Stimulated activated CD8-positive, alpha-beta memory T cell treated with anti-CD3 and anti-CD28 coated beads, Interleukin-7, amount 100 ng/mL, for 24 hours (primary cell): ENCODE measurements around the gene KCNQ1OT1.
"Not testable (repeated sequence)": the region's sequence is repeated elsewhere in the genome, so short reads cannot be mapped to it uniquely, and the experiment has no call there.

Experiments
- DNase-seq: peaks from one replicate; pipeline ENCODE4 v3.0.0-alpha.2; 2020; ENCODE audit warnings: low read depth

The KCNQ1OT1 gene

GRCh38 chr11:2652333-2653197 lies 47.2 kb downstream of the KCNQ1OT1 start:
- no peak for DNase-seq

- DNase-seq: no peak
Measured at GRCh38 chr11:2651826-2652271, 47.9 kb downstream of the KCNQ1OT1 start.

GRCh38 chr11:2651054-2651617 lies 48.7 kb downstream of the KCNQ1OT1 start:
- no peak for DNase-seq

GRCh38 chr11:2650343-2650867 lies 49.4 kb downstream of the KCNQ1OT1 start:
- DNase-seq: no peak

- DNase-seq: no peak
Measured at GRCh38 chr11:2649848-2650247, 49.9 kb downstream of the KCNQ1OT1 start.

GRCh38 chr11:2649400-2649799 lies 50.4 kb downstream of the KCNQ1OT1 start:
- no peak for DNase-seq

- DNase-seq: no peak
Measured at GRCh38 chr11:2647953-2648352, 51.8 kb downstream of the KCNQ1OT1 start.

- no peak for DNase-seq
Measured at GRCh38 chr11:2647167-2647566, 52.6 kb downstream of the KCNQ1OT1 start.

- no peak for DNase-seq
Measured at GRCh38 chr11:2645779-2646118, 54.0 kb downstream of the KCNQ1OT1 start.

GRCh38 chr11:2644844-2645778 lies 54.7 kb downstream of the KCNQ1OT1 start:
- DNase-seq: no peak

GRCh38 chr11:2643746-2644145 lies 56.0 kb downstream of the KCNQ1OT1 start:
- DNase-seq: no peak

GRCh38 chr11:2641623-2642022 lies 58.2 kb downstream of the KCNQ1OT1 start:
- DNase-seq: no peak

- not testable (repeated sequence) for DNase-seq
Measured at GRCh38 chr11:2639763-2640162, 60.0 kb downstream of the KCNQ1OT1 start.

- DNase-seq: no peak
Measured at GRCh38 chr11:2631161-2631560, 68.6 kb downstream of the KCNQ1OT1 start.

- DNase-seq: no peak
Measured at GRCh38 chr11:2630679-2631078, 69.1 kb downstream of the KCNQ1OT1 start.

- DNase-seq: no peak
Measured at GRCh38 chr11:2625183-2625582, 74.6 kb downstream of the KCNQ1OT1 start.

- no peak for DNase-seq
Measured at GRCh38 chr11:2621894-2622293, 77.9 kb downstream of the KCNQ1OT1 start.

GRCh38 chr11:2612884-2613571 lies 86.8 kb downstream of the KCNQ1OT1 start:
- DNase-seq: no peak

GRCh38 chr11:2609345-2609744 lies 90.4 kb downstream of the KCNQ1OT1 start:
- no peak for DNase-seq

- DNase-seq: no peak
Measured at GRCh38 chr11:2599561-2600189, 100.1 kb downstream of the KCNQ1OT1 start.

GRCh38 chr11:2595204-2595603 lies 104.6 kb downstream of the KCNQ1OT1 start:
- no peak for DNase-seq
